Activated T-helper 1 cell treated with Interleukin-2 at 50 U/mL for 16 hours (primary cell): ENCODE measurements around the gene PGAM4.
"Not testable (repeated sequence)": the region's sequence is repeated elsewhere in the genome, so short reads cannot be mapped to it uniquely, and the experiment has no call there.

ENCODE experiments used
- DNase-seq: peaks from one replicate; pipeline ENCODE4 v3.0.0-alpha.2; 2020; ENCODE audit warnings: low read depth

The PGAM4 gene

GRCh38 chrX:77969538-77969937 is at the start of gene PGAM4:
PGAM4 (minus strand) TSS chrX:77969638; CDS start chrX:77969638, 0 bp downstream.
- DNase-seq, result no peak

DNA sequence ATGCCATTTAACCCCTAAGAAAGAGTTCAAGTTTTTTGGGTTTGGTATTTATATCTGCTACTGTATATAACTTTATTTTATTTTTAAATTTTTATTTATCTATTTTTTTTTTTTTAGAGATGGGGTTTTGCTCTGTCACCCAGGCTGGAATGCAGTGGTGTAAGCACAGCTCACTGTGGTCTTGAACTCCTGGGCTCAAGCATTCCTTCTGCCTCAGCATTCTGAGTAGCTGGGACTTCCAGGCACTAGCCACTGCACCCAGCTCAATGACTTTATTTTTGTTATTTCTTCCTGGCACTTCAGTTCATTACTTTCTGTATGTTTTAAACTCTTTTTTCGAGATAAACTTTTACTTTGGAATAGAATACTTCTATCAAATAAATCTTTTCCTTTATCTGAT is 42.4 kb upstream of the PGAM4 start:
- no peak for DNase-seq

- no peak for DNase-seq
Measured at GRCh38 chrX:77979870-77980269, 10.4 kb upstream of the PGAM4 start.

- no peak for DNase-seq
Measured at GRCh38 chrX:77977518-77977917, 8.1 kb upstream of the PGAM4 start.

- no peak for DNase-seq
Measured at GRCh38 chrX:77977095-77977494, 7.7 kb upstream of the PGAM4 start.

- no peak for DNase-seq
Measured at GRCh38 chrX:77975755-77976154, 6.3 kb upstream of the PGAM4 start.

DNA sequence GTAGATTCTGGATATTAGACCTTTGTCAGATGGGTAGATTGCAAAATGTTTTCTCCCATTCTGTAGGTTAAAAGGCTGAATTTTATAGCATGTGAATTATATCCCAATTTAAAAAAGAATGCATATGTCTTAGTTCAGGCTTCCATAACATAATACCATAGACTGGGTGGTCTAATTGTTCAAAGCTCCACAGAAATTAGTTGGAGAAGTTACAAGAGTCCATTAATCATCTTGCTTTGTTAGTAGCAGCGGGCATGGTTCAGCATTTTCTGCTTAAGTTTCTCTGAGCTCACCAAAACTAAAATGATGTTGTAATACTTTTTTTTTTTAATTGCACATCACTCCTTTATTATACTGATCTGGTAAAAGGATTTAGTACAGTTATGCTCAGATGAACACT is 1.8 kb downstream of the PGAM4 start:
- no peak for DNase-seq

- DNase-seq, result no peak
Measured at GRCh38 chrX:77966361-77966760, 3.1 kb downstream of the PGAM4 start.

DNA sequence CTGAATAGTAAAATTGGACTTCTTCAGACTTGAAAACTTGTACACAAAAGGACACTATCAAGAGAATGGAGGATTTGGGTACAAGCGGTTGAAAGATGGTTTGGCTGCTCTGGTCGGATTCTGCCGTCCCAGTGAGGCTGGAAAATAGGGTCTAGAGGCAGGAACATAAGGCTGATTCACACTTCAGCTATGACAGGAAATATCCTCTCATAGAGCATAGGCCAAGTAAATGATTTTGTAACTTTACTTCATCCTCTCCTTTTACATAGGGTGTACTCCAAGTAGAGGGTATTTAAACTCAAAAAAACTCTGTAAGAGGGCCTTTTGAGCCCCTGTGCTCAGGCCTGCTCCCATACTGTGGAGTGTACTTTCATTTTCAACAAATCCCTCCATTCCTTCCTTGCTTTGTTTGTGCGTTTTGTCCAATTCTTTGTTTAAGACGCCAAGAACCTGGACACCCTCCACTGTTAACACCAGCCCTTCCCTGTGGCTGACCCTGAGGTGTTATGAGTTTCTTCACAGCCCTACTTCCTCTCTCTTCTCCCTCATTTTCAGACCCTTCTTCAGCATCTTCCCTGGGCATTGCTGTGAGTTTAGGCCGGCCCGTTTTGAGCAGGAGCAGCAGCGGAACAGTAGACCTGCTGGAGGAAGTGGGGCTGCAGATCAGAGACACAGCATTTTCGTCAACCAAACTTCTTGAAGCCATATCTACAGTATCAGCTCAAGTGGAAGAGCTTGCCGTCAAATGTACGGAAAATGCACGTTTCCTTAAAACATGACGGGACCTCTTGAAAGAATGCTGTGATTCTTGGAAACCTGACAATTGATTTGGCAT is 7.2 kb downstream of the PGAM4 start:
- DNase-seq, result no peak

GRCh38 chrX:77961063-77961462 is 8.4 kb downstream of the PGAM4 start:
- no peak for DNase-seq

DNA sequence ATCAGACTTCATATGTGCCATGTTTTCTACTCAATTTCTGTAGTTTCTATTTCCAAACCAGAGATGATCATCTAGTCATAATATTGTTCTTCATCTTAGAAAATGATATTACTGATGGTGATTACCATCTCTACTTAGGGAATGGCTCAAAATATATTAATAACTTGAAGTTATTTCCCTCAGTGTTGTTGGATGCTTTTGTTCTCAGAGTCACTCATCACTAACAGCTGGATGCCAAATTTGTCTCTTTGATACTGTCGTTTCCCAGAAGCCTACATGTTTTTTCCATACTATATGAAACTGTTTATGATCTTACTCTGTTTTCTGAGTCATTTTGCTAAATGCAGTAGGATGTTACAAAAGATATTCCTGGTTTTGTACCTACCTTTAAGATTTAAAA is 8.9 kb downstream of the PGAM4 start:
- no peak for DNase-seq

DNA sequence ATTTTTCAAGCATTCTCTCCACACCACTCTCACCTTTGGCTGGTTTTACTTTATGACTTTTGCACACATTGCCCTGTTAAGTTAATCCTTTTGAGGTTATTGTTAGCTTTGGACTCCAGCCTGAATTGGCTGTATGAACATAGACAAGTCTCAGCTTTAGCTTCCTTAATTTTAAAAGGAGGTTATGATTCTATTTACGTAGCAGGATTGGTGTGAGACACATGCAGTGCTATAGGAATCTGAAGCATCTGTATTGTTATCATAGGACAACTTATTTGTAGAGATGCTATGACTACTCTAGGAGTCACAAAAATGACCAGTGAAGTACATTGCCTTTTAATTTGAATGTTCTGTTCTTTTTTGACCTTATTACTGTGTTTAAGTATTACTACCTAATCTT is 15.7 kb downstream of the PGAM4 start:
- DNase-seq, result no peak

- no peak for DNase-seq
Measured at GRCh38 chrX:77953302-77953701, 16.1 kb downstream of the PGAM4 start.

GRCh38 chrX:77952173-77952572 is 17.3 kb downstream of the PGAM4 start:
- DNase-seq, result no peak

GRCh38 chrX:77949840-77950239 is 19.6 kb downstream of the PGAM4 start:
- DNase-seq, result no peak

DNA sequence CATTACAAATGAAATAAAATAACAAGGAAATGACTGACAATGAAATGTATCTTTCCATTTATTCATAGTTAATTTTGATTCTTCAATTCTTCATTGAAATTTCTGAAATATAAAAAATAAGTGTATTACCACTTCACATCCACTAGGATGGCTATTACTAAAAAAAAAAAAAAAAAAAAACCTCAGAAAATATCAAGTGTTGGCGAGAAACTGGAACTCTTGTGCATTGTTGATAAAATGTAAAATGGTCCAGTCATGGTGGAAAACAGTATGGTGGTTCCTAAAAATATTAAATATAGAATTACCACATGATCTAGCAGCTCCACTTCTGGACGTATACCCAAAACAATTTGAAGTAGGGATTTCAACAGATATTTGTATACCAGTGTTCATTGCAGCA is 22.9 kb downstream of the PGAM4 start:
- DNase-seq, result no peak

DNA sequence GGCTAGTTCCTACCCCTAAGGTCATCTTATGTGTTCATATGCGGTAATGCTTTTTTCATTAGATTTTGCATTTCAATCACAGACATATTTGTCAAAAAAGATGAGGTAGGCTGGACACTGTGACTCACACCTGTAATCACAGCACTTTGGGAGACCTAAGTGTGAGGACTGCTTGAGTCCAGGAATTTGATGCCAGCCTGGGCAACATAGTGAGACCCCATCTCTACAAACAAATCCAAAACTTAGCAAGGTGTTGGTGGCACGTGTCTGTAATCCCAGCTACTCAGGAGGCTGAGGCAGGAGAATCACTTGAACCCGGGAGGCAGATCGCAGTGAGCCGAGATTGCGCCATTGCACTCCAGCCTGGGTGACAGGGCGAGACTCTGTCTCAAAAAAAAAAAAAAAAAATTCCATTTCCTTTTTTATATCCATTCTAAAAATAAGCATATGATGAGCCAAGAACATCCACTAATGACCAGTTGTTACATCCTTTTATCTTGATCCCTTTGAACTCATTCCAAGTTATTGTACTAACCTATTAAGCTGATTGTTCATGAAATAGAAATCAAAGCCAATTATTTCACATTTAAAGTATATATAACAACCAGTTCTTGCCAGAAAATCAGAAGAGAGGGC is 23.4 kb downstream of the PGAM4 start:
- no peak for DNase-seq

DNA sequence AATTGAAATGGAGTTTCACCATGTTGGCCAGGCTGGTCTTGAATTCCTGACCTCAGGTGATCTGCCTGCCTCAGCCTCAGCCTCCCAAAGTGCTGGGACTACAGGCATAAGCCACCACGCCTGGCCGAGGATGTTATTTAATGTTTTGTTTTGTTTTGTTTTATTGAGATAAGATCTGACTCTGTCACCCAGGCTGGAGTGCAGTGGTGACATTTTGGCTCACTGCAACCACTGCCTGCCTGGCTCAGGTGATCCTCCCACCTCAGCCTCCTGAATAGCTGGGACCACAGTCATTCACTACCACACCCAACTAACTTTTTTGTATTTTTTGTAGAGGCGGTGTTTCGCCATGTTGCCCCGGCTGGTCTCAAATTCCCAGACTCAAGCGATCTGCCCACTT is 24.4 kb downstream of the PGAM4 start:
- not testable (repeated sequence) for DNase-seq

- no peak for DNase-seq
Measured at GRCh38 chrX:77938083-77938680, 31.3 kb downstream of the PGAM4 start.

DNA sequence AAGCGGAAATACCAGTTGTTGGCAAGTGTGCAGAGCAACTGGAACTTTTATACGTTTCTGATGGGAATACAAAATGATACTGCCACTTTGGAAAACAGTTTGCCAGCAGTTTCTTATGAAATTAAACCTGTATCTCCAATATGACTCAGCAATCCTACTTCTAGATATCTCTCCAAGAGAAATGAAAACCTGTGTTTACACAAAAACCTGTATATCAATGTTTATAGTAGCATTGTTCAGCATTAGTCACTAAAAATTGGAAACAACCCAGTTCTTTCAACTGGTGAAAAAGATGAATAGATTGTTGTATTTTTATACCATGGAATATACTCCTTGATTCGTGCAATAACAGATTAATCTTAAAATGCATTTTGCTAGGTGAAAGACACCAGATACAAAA is 32.1 kb downstream of the PGAM4 start:
- no peak for DNase-seq

GRCh38 chrX:77936299-77936698 is 33.1 kb downstream of the PGAM4 start:
- no peak for DNase-seq

GRCh38 chrX:77935886-77936285 is 33.6 kb downstream of the PGAM4 start:
- no peak for DNase-seq

DNA sequence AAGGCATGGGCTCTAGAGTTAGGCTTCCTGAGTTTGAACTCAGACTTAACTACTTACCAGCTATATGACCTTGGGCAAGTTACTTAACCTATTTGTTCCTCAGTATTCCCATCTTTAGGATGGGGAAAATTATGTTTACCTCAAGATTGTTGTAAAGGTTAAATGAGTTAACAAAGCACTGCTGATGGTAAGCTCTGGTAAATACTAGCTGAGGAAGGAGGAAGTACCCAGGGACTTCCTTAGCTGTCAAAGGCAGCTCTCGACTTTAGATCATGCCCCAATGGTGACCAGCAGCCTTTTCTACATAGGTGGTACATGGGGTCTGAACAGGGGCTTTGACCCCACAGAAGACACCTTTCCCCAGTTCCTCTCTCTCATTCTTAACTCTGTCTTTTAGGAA is 38.9 kb downstream of the PGAM4 start:
- no peak for DNase-seq
